Stimulated activated CD4-positive, alpha-beta T cell treated with anti-CD3 and anti-CD28 coated beads, Interleukin-1b, Interleukin-23, amount 100 ng/mL, for 24 hours (primary cell): ENCODE data around the gene BICDL2.

Experiments used
- DNase-seq, 4 experiments: peaks; one replicate each; pipeline ENCODE4 v3.0.0-alpha.2; 2020; ENCODE audit warnings: low read depth in 4 of 4, low spot score in 1 of 4

BICDL2 gene

GRCh38 chr16:2987286-2987685, 49.5 kb downstream of the BICDL2 start:
- no peak for DNase-seq

GRCh38 chr16:2986623-2987188, 50.0 kb downstream of the BICDL2 start:
- DNase-seq = no peak

GRCh38 chr16:2985893-2986355, 50.8 kb downstream of the BICDL2 start:
- no peak for DNase-seq

- DNase-seq = no peak
Measured at GRCh38 chr16:2985462-2985861, 51.3 kb downstream of the BICDL2 start.

GRCh38 chr16:2983706-2984136, 53.0 kb downstream of the BICDL2 start:
- peak; percentile 47 to 72 (median 53) for DNase-seq

GRCh38 chr16:2982402-2982801, 54.3 kb downstream of the BICDL2 start:
- no peak for DNase-seq

GRCh38 chr16:2981899-2982250, 54.9 kb downstream of the BICDL2 start:
- DNase-seq = no peak

- no peak for DNase-seq
Measured at GRCh38 chr16:2981177-2981898, 55.4 kb downstream of the BICDL2 start.

- DNase-seq = peak; percentile 88 to 94 (median 89)
Measured at GRCh38 chr16:2980227-2981176, 56.2 kb downstream of the BICDL2 start, which contains the start of gene PKMYT1. PKMYT1 (minus strand) TSS chr16:2980446; CDS start chr16:2979657, 789 bp downstream.

GRCh38 chr16:2979669-2980226, 57.0 kb downstream of the BICDL2 start:
- DNase-seq = no peak
